ENCODE results near the gene CHSY1. TPM values are rescaled to one million over a fixed set of nuclear protein-coding genes. Genes with fewer than 3 reads are reported as not detected.
"Not testable (repeated sequence)": the region's sequence is repeated elsewhere in the genome, so short reads cannot be mapped to it uniquely, and the experiment has no call there.

Gene CHSY1
- total RNA-seq, 2 experiments from 2014 or later = 32.5 to 39.6 TPM

- no peak overlapping the region for H3K4me3 Mint-ChIP-seq
- H3K36me3 Mint-ChIP-seq (ENCODE audit: low read depth) = peaks cover 52% of the 10 kb centered on the region
- ChIA-PET CTCF (no interaction called here), POLR2A (no interaction called here)
- H3K27me3 Mint-ChIP-seq = no peaks in the 10 kb centered on the region
- no peaks in the 10 kb centered on the region for H3K9me3 Mint-ChIP-seq
- H3K4me1 Mint-ChIP-seq = peaks cover 70% of the 10 kb centered on the region
- no peak overlapping the region for H3K27ac Mint-ChIP-seq
- no peak for DNase-seq
These were observed 14.6 kb downstream of the CHSY1 start for GRCh38 chr15:101237251-101237650.

GRCh38 chr15:101233651-101234280 is 18.1 kb downstream of the CHSY1 start:
- Mint-ChIP-seq H3K4me1 (peaks cover 48% of the 10 kb centered on the region), H3K27ac (no peak overlapping the region), H3K36me3 (ENCODE audit: low read depth) (peaks cover 73% of the 10 kb centered on the region), H3K9me3 (peaks cover 6% of the 10 kb centered on the region), H3K27me3 (no peaks in the 10 kb centered on the region), H3K4me3 (no peak overlapping the region)
- DNase-seq = no peak
- CTCF ChIA-PET = interaction anchor here (1.1 kb wide), 1 partner anchor 17 kb away, joined by 4 read pairs; no protein-coding TSS in a partner anchor
- POLR2A ChIA-PET = no interaction called here

GRCh38 chr15:101232677-101233076 is 19.2 kb downstream of the CHSY1 start:
- DNase-seq = no peak
- CTCF ChIA-PET = interaction anchor here (0.9 to 1.1 kb wide), 3 partner anchors 9 to 18 kb away, joined by 3 to 4 read pairs (median 3); no protein-coding TSS in a partner anchor
- no peaks in the 10 kb centered on the region for H3K27me3 Mint-ChIP-seq
- peaks cover 15% of the 10 kb centered on the region for H3K9me3 Mint-ChIP-seq
- POLR2A ChIA-PET = no interaction called here
- peaks cover 49% of the 10 kb centered on the region for H3K4me1 Mint-ChIP-seq
- H3K27ac Mint-ChIP-seq = no peak overlapping the region
- H3K36me3 Mint-ChIP-seq (ENCODE audit: low read depth) = peaks cover 80% of the 10 kb centered on the region
- H3K4me3 Mint-ChIP-seq = no peak overlapping the region

GRCh38 chr15:101228313-101228712 is 23.5 kb downstream of the CHSY1 start:
- Mint-ChIP-seq H3K36me3 (ENCODE audit: low read depth) (peaks cover 83% of the 10 kb centered on the region), H3K27ac (peak overlapping the region; percentile 21), H3K27me3 (no peaks in the 10 kb centered on the region), H3K4me1 (peaks cover 58% of the 10 kb centered on the region), H3K9me3 (peaks cover 21% of the 10 kb centered on the region), H3K4me3 (no peak overlapping the region)
- DNase-seq = no peak
- CTCF ChIA-PET = interaction anchor here (1.2 to 1.4 kb wide), 2 partner anchors 15 to 16 kb away, joined by 3 to 5 read pairs; no protein-coding TSS in a partner anchor
- POLR2A ChIA-PET = no interaction called here

GRCh38 chr15:101225658-101226057 is 26.2 kb downstream of the CHSY1 start:
- Mint-ChIP-seq H3K4me3 (no peak overlapping the region), H3K9me3 (peaks cover 21% of the 10 kb centered on the region), H3K36me3 (ENCODE audit: low read depth) (peaks cover 63% of the 10 kb centered on the region), H3K27me3 (no peaks in the 10 kb centered on the region), H3K4me1 (peaks cover 61% of the 10 kb centered on the region), H3K27ac (peak overlapping the region; percentile 15)
- DNase-seq = no peak
- POLR2A ChIA-PET = no interaction called here
- CTCF ChIA-PET = no interaction called here

- Mint-ChIP-seq H3K27ac (peak overlapping the region; percentile 4), H3K36me3 (ENCODE audit: low read depth) (peaks cover 42% of the 10 kb centered on the region), H3K9me3 (no peaks in the 10 kb centered on the region), H3K4me1 (peaks cover 58% of the 10 kb centered on the region), H3K4me3 (no peak overlapping the region), H3K27me3 (no peaks in the 10 kb centered on the region)
- DNase-seq = no peak
- CTCF ChIA-PET = interaction anchor here (1.3 to 2.1 kb wide), 4 partner anchors 11 to 23 kb away, joined by 3 to 7 read pairs (median 4); no protein-coding TSS in a partner anchor
- POLR2A ChIA-PET = no interaction called here
These were observed 29.9 kb downstream of the CHSY1 start for GRCh38 chr15:101221902-101222301.

GRCh38 chr15:101220060-101220459 is 31.8 kb downstream of the CHSY1 start:
- Mint-ChIP-seq H3K9me3 (no peaks in the 10 kb centered on the region), H3K27ac (peak overlapping the region; percentile 44), H3K4me3 (no peak overlapping the region), H3K4me1 (peaks cover 51% of the 10 kb centered on the region), H3K27me3 (no peaks in the 10 kb centered on the region), H3K36me3 (ENCODE audit: low read depth) (peaks cover 30% of the 10 kb centered on the region)
- CTCF ChIA-PET = no interaction called here
- DNase-seq = no peak
- POLR2A ChIA-PET = no interaction called here

- Mint-ChIP-seq H3K27me3 (no peaks in the 10 kb centered on the region), H3K36me3 (ENCODE audit: low read depth) (peaks cover 27% of the 10 kb centered on the region), H3K9me3 (no peaks in the 10 kb centered on the region), H3K27ac (no peak overlapping the region), H3K4me1 (peaks cover 49% of the 10 kb centered on the region), H3K4me3 (no peak overlapping the region)
- ChIA-PET CTCF (no interaction called here), POLR2A (no interaction called here)
- no peak for DNase-seq
These were observed 32.4 kb downstream of the CHSY1 start for GRCh38 chr15:101219441-101219840.

- Mint-ChIP-seq H3K36me3 (ENCODE audit: low read depth) (peaks cover 31% of the 10 kb centered on the region), H3K27me3 (no peaks in the 10 kb centered on the region), H3K27ac (no peak overlapping the region), H3K4me3 (no peak overlapping the region), H3K4me1 (peaks cover 59% of the 10 kb centered on the region), H3K9me3 (no peaks in the 10 kb centered on the region)
- POLR2A ChIA-PET = no interaction called here
- CTCF ChIA-PET = no interaction called here
- no peak for DNase-seq
These were observed 34.4 kb downstream of the CHSY1 start for GRCh38 chr15:101217446-101217845.

GRCh38 chr15:101216100-101216499 is 35.7 kb downstream of the CHSY1 start:
- H3K36me3 Mint-ChIP-seq (ENCODE audit: low read depth) = peaks cover 38% of the 10 kb centered on the region
- no peak overlapping the region for H3K4me3 Mint-ChIP-seq
- peaks cover 62% of the 10 kb centered on the region for H3K4me1 Mint-ChIP-seq
- H3K27ac Mint-ChIP-seq = no peak overlapping the region
- DNase-seq = no peak
- H3K9me3 Mint-ChIP-seq = no peaks in the 10 kb centered on the region
- ChIA-PET POLR2A (no interaction called here), CTCF (interaction anchor here (1.0 to 1.5 kb wide), 3 partner anchors 9 to 122 kb away, joined by 3 read pairs; no protein-coding TSS in a partner anchor)
- H3K27me3 Mint-ChIP-seq = no peaks in the 10 kb centered on the region

- Mint-ChIP-seq H3K4me3 (no peak overlapping the region), H3K4me1 (peaks cover 62% of the 10 kb centered on the region), H3K9me3 (no peaks in the 10 kb centered on the region), H3K36me3 (ENCODE audit: low read depth) (peaks cover 36% of the 10 kb centered on the region), H3K27ac (no peak overlapping the region), H3K27me3 (no peaks in the 10 kb centered on the region)
- POLR2A ChIA-PET = no interaction called here
- CTCF ChIA-PET = interaction anchor here (1.0 to 1.5 kb wide), 3 partner anchors 8 to 122 kb away, joined by 3 read pairs; no protein-coding TSS in a partner anchor
- DNase-seq = no peak
These were observed 36.2 kb downstream of the CHSY1 start for GRCh38 chr15:101215681-101216080.

- H3K4me3 Mint-ChIP-seq, H3K27me3 Mint-ChIP-seq, DNase-seq, POLR2A ChIA-PET, H3K9me3 Mint-ChIP-seq, H3K27ac Mint-ChIP-seq: not testable (repeated sequence)
- CTCF ChIA-PET = interaction anchor here (0.6 kb wide), 1 partner anchor 452 kb away, joined by 3 read pairs; no protein-coding TSS in a partner anchor
- H3K4me1 Mint-ChIP-seq = peaks cover 63% of the 10 kb centered on the region
- H3K36me3 Mint-ChIP-seq (ENCODE audit: low read depth) = peaks cover 36% of the 10 kb centered on the region
These were observed 37.3 kb downstream of the CHSY1 start for GRCh38 chr15:101214435-101215097.

GRCh38 chr15:101213570-101213969 is 38.3 kb downstream of the CHSY1 start:
- Mint-ChIP-seq H3K4me1 (peaks cover 71% of the 10 kb centered on the region), H3K27me3 (no peaks in the 10 kb centered on the region), H3K4me3 (no peak overlapping the region), H3K36me3 (ENCODE audit: low read depth) (peaks cover 36% of the 10 kb centered on the region), H3K27ac (no peak overlapping the region), H3K9me3 (no peaks in the 10 kb centered on the region)
- ChIA-PET POLR2A (interaction anchor here (0.5 kb wide), 1 partner anchor 35 kb away, joined by 5 read pairs; no protein-coding TSS in a partner anchor), CTCF (interaction anchor here (1.0 kb wide), 1 partner anchor 16 kb away, joined by 3 read pairs; no protein-coding TSS in a partner anchor)
- no peak for DNase-seq

Data from activated CD4-positive, alpha-beta T cell treated with anti-CD3 and anti-CD28 coated beads, Interleukin-2, amount 10 ng/mL, durations not matched to agents 7 days and 5 days (primary cell).